Mammary microvascular endothelial cell (primary cell): ENCODE results near the gene MRNIP. TPM values are rescaled to one million over a fixed set of nuclear protein-coding genes. Genes with fewer than 3 reads are reported as not detected.

Experiments used
- total RNA-seq: library from RNA; depleted of rRNA; stranded (reverse); fragments of >200 nt; gene quantifications from 2 replicates; pipeline ENCODE4 v1.2.3, GENCODE V29; 2015

The MRNIP gene
- 6.8 and 8.5 TPM in 2 replicates for total RNA-seq

DNA sequence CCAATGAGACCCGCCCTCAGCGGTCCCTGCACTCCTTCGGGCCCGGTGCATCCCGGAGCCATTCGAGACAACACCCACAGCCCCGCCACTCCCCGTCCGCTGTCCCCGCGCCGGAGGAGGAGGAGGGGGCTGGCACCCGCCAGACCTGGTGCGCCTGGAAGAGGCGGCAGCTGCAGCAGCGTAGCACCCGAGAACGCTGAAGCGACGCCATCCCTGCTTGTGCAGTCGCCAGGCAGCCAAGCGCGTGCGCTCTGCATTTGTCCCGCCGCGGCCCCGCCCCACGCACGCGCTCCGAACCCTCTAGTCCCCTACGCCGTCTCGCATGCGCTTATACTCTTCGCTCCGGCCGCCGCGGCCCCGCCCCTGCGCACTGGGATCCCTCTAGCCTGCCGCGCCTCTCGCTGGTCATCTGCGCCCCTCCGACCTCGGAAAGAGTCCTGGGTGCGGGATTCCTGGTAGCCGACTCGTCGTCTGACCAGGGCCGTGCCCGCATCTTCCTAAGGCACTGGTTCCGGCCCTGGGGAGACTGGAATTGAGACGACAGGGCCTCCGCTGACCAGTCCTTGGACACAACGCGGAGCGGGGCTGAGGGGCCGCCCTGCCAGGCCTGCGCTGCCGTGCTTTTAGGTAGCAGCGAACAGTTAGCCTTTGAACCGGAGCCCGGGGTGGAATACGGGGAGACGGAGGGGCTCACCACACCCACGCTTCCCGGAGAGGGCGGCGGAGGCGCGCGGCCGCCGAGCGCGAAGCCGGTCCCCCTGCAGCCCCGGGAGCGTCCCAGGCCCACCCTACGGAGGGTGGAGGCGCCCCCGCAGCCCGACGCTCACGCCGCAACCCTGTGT, at the start of gene MRNIP:
MRNIP (minus strand) TSS at position 232 of the 842 bp plus-strand sequence; CDS start at position 211, 21 bp downstream.

DNA sequence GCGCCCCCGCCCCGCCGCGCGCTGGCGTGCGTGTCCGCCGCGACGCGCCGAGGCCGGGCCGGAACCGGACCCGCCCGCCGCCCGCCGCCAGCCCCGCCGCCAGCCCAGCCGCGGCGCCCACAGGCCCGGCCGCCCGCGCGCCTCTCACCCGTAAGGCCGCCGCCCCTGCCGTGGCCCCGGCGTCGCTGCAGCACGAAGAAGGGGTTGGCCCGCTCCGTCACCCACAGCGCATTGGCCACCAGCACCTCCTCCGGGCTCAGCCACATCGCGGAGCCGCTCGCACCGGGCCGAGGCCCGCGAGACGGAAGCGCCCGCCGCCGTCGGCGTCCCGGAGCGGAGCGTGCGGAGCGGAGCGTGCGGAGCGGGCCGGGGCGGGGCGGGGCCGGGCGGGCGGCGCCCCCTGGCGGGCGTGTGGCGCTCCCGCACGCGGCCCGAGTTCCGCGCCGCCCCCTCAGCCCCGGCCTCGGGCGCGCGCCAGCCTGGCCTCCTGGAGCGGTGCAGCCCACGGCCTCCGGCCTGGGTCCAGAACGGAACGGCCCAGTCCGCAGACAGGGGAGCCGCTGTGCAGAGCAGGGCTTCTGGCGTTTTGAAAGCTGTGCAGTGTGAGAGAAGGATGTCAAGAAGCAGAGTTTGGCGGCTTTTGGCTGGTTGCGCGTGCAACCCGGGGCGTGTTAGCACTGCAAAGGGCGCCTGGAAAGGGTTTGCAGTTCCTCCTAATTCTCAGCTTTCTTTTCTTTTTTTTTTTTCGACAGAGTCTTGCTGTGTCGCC, 49.1 kb upstream of the MRNIP start, which contains the start of gene TBC1D9B:
TBC1D9B (minus strand) TSS at position 342 of the 769 bp plus-strand sequence; CDS start at position 266, 76 bp downstream.

DNA sequence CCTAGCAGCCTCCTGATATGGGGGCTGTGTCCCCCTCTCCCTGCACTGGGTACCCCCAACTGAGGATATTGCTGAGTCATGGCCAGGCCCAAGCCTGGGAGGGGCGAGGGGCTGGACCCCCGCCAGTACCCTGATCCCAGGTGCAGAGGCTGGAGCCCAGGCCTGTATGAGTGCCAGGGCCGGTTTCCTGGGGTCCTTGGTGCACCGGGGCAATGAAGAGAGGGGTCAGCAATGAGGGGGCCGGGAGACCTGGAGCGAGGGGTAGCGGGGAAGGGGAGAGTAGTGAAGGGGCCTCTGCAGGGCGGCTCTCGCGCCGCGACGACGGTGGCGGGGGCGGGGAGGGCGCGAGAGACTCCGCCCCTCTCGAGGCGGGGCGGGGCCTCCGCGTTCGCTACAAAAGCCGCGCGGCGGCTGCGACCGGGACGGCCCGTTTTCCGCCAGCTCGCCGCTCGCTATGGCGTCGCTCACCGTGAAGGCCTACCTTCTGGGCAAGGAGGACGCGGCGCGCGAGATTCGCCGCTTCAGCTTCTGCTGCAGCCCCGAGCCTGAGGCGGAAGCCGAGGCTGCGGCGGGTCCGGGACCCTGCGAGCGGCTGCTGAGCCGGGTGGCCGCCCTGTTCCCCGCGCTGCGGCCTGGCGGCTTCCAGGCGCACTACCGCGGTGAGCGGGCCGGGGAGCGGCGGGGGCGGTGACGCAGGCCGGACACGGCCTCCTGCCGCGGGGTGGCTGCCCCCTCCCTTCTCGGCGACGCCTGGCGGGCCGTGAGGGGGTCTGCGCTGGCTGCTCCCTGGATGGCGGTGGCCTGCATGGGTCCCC, 37.9 kb downstream of the MRNIP start, which contains the start of gene SQSTM1:
SQSTM1 (plus strand) TSS at position 423 of the 815 bp plus-strand sequence; CDS start at position 455, 32 bp downstream.

GRCh38 chr5:179806250-179807048, 52.2 kb downstream of the MRNIP start, which contains the start of gene MGAT4B:
MGAT4B (minus strand) TSS chr5:179806866; CDS start chr5:179806583, 283 bp downstream.

DNA sequence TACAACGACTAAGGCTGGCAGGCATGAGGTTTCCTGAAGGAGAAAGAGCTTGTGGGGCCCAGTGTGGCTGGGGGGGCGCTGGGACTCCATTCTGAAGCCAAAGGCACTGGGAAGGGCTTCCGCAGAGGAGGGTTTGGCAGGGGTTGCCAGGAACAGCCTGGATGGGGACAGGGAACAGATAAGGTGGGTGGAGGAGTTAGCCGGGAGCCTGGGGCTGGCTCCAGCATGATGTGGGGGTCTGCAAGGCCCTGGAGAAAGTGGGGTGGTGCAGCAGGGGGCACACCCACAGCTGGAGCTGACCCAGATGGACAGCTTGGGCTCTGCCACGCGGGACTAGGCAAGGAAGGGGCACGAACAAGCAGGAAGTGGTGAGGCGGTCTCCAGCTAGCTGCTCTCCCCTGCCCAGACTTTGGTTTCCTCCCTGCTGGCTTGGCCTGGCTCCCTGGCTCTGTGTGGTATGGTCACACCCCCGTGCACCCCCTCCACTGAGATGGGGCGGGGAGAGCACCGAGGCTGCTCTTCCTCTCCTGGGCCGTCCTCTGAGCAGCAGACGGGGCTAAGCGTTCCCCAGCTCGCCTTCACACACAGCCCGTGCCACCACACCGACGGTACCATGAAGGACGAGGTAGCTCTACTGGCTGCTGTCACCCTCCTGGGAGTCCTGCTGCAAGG, 65.0 kb downstream of the MRNIP start, which contains the start of gene LTC4S:
LTC4S (plus strand) TSS at position 519 of the 672 bp plus-strand sequence; CDS start at position 614, 95 bp downstream.

Other genes starting within 250 kb of the MRNIP start
- 254 and 275 TPM in 2 replicates for gene HNRNPH1, start 235.1 kb downstream of the MRNIP start, total RNA-seq
- not detected in 2 replicates for gene CBY3, start 177.8 kb downstream of the MRNIP start, total RNA-seq
- gene CANX, start 159.8 kb downstream of the MRNIP start, total RNA-seq: 373 and 375 TPM in 2 replicates
- gene MAML1, start 126.0 kb downstream of the MRNIP start, total RNA-seq: 13.0 and 14.9 TPM in 2 replicates
- gene LTC4S, start 64.8 kb downstream of the MRNIP start, total RNA-seq: not detected in 2 replicates
- 183 and 195 TPM in 2 replicates for gene MGAT4B, start 52.0 kb downstream of the MRNIP start, total RNA-seq
- 814 and 928 TPM in 2 replicates for gene SQSTM1, start 37.9 kb downstream of the MRNIP start, total RNA-seq
- 57.2 and 59.8 TPM in 2 replicates for gene TBC1D9B, start 49.1 kb upstream of the MRNIP start, total RNA-seq
- gene RNF130, start 212.9 kb upstream of the MRNIP start, total RNA-seq: 45.2 and 47.1 TPM in 2 replicates